GM03348 (cell line): ENCODE measurements around the gene PWWP2B.

Source experiments
- DNase-seq: peaks from one replicate; pipeline ENCODE4 v3.0.0; 2012; ENCODE audit warnings: low spot score

Gene PWWP2B

GRCh38 chr10:132397036-132397541 is at the start of gene PWWP2B:
TSS of gene PWWP2B (plus strand) at chr10:132397200. CDS start at chr10:132397227, 27 bp downstream.
- DNase-seq, result peak; percentile 91

- no peak for DNase-seq
Measured at GRCh38 chr10:132347211-132347930, 49.6 kb upstream of the PWWP2B start.

GRCh38 chr10:132347931-132348267 is 49.1 kb upstream of the PWWP2B start:
- DNase-seq, result no peak

- DNase-seq, result no peak
Measured at GRCh38 chr10:132349766-132350165, 47.2 kb upstream of the PWWP2B start.

GRCh38 chr10:132350391-132350790 is 46.6 kb upstream of the PWWP2B start:
- no peak for DNase-seq

GRCh38 chr10:132350946-132351345 is 46.1 kb upstream of the PWWP2B start:
- no peak for DNase-seq

GRCh38 chr10:132351611-132352010 is 45.4 kb upstream of the PWWP2B start:
- DNase-seq, result no peak

GRCh38 chr10:132352462-132353308 is 44.3 kb upstream of the PWWP2B start:
- DNase-seq, result peak; percentile 90

- no peak for DNase-seq
Measured at GRCh38 chr10:132353456-132354355, 43.3 kb upstream of the PWWP2B start.

GRCh38 chr10:132354356-132355094 is 42.5 kb upstream of the PWWP2B start:
- DNase-seq, result no peak

GRCh38 chr10:132355297-132355696 is 41.7 kb upstream of the PWWP2B start:
- no peak for DNase-seq

GRCh38 chr10:132355754-132356153 is 41.2 kb upstream of the PWWP2B start:
- DNase-seq, result no peak

GRCh38 chr10:132356621-132357195 is 40.3 kb upstream of the PWWP2B start:
- DNase-seq, result no peak

GRCh38 chr10:132357286-132358058 is 39.5 kb upstream of the PWWP2B start:
- no peak for DNase-seq

- no peak for DNase-seq
Measured at GRCh38 chr10:132359305-132360040, 37.5 kb upstream of the PWWP2B start.

- peak; percentile 57 for DNase-seq
Measured at GRCh38 chr10:132360766-132361447, 36.1 kb upstream of the PWWP2B start.

- no peak for DNase-seq
Measured at GRCh38 chr10:132361581-132362101, 35.4 kb upstream of the PWWP2B start.

- no peak for DNase-seq
Measured at GRCh38 chr10:132362151-132362611, 34.8 kb upstream of the PWWP2B start.

- no peak for DNase-seq
Measured at GRCh38 chr10:132363376-132363775, 33.6 kb upstream of the PWWP2B start.
